Esophagus muscularis mucosa (tissue), 4 donors: ENCODE measurements around the gene MMP7. TPM values are rescaled to one million over a fixed set of nuclear protein-coding genes. Genes with fewer than 3 reads are reported as not detected.

Source experiments
- DNase-seq: peaks from one replicate; pipeline ENCODE4 v3.0.0-alpha.2; 2017; ENCODE audit errors: extremely low spot score
- H3K27ac ChIP-seq, 4 donors: fragments of 200-600 bp; sonication (generic); replicated peaks in 1 of 4; 1 replicate in 3 of 4; 2 replicates in 1 of 4; pipeline ENCODE4 v1.5.1; 2016 to 2019; ENCODE audit warnings: mild to moderate bottlenecking in 1 of 4
- H3K27me3 ChIP-seq, 4 donors: fragments of 200-600 bp; sonication (generic); one replicate each; pipeline versions ENCODE4 v1.5.1 to v1.6.0; 2016 to 2019
- H3K36me3 ChIP-seq, 4 donors: fragments of 200-600 bp; sonication (generic); one replicate each; pipeline ENCODE4 v1.5.1; 2016 to 2019
- H3K4me1 ChIP-seq, 4 donors: fragments of 200-600 bp; sonication (generic); one replicate each; pipeline ENCODE4 v1.5.1; 2016 to 2019
- H3K4me3 ChIP-seq, 4 donors: fragments of 200-600 bp; sonication (generic); 1 replicate in 2 of 4; 2 replicates in 2 of 4; pipeline ENCODE4 v1.5.1; 2016 to 2019; ENCODE audit warnings: mild to moderate bottlenecking in 4 of 4, moderate library complexity in 1 of 4
- H3K9me3 ChIP-seq, 4 donors: fragments of 200-600 bp; sonication (generic); 1 replicate in 3 of 4; 2 replicates in 1 of 4; pipeline ENCODE4 v1.5.1; 2016 to 2019
- EP300 ChIP-seq: sonication (generic); formaldehyde crosslinking; IDR thresholded peaks from one replicate; pipeline ENCODE4 v1.6.1; 2017; ENCODE audit warnings: antibody characterized with exemption
- POLR2A ChIP-seq: fragments of 450-650 bp; IDR thresholded peaks from one replicate; pipeline ENCODE4 v1.6.1; 2017; ENCODE audit warnings: antibody characterized with exemption, moderate library complexity, mild to moderate bottlenecking, low read depth
- POLR2AphosphoS5 ChIP-seq, 2 donors: sonication (generic); formaldehyde crosslinking; IDR thresholded peaks; one replicate each; pipeline ENCODE4 v1.6.1; 2017; ENCODE audit warnings: antibody characterized with exemption in 2 of 2
- WGBS: methylation state at CpG from one replicate; pipeline ENCODE4 v1.1.5; 2018; 5-methylcytosine and 5-hydroxymethylcytosine counted together
- intact Hi-C: fragments of 100-400 bp; cut with DNase I; formaldehyde crosslinking; loops from one replicate; pipeline ENCODE4 v1.15.1; 2023
- total RNA-seq, 4 donors: library from RNA; depleted of rRNA; stranded (reverse); fragments of >200 nt; gene quantifications; one replicate each; pipeline versions ENCODE4 v1.1.0 to v1.2.1, GENCODE V29; 2016
- TF ChIP-seq, protein P1 (sequence below), 3 experiments: fragments of 200-600 bp in 2 of 3; fragments of 450-650 bp in 1 of 3; sonication (generic) in 2 of 3; IDR thresholded peaks; one replicate each; pipeline ENCODE4 v1.5.1; 2017 to 2019; ENCODE audit warnings: antibody characterized with exemption in 3 of 3, mild to moderate bottlenecking in 2 of 3, moderate library complexity in 1 of 3

Gene MMP7
- total RNA-seq, 4 donors from 2014 or later = not detected

DNA sequence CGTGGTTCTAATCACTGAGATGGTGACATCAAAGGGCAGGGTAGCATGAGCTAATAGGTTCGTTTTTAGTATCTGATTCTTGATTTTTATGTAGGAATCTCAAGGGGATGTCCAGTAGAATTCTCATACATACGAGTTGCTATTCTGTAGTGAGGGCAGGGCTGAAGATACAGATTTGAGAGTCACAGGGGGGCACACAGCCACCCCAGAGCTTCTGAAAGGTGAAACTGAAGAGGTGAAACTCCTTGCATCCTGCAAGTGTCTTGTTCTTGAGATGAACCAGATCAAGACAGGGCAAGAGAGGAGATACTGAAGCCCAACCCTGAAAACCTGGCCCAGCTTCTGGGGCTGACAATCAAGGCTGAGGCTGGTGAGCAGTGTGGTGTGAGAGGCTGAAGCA lies 42.3 kb downstream of the MMP7 start:
- H3K27ac ChIP-seq = no peak overlapping the region
- no peak for DNase-seq
- 83% methylated on average over 3 of the region's 3 CpGs for WGBS
- intact Hi-C loops = no loop called here
- H3K36me3 ChIP-seq = no peaks in the 10 kb centered on the region
- no peaks in the 10 kb centered on the region for H3K4me1 ChIP-seq
- H3K9me3 ChIP-seq = no peaks in the 10 kb centered on the region
- TF ChIP-seq EP300 (no peak), POLR2A (no peak), POLR2AphosphoS5 (IDR thresholded peaks at IDR 0.05) (no peak)
- TF ChIP-seq, protein P1, sequence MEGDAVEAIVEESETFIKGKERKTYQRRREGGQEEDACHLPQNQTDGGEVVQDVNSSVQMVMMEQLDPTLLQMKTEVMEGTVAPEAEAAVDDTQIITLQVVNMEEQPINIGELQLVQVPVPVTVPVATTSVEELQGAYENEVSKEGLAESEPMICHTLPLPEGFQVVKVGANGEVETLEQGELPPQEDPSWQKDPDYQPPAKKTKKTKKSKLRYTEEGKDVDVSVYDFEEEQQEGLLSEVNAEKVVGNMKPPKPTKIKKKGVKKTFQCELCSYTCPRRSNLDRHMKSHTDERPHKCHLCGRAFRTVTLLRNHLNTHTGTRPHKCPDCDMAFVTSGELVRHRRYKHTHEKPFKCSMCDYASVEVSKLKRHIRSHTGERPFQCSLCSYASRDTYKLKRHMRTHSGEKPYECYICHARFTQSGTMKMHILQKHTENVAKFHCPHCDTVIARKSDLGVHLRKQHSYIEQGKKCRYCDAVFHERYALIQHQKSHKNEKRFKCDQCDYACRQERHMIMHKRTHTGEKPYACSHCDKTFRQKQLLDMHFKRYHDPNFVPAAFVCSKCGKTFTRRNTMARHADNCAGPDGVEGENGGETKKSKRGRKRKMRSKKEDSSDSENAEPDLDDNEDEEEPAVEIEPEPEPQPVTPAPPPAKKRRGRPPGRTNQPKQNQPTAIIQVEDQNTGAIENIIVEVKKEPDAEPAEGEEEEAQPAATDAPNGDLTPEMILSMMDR (IDR thresholded peaks at IDR 0.05) = no peak
- no peak overlapping the region for H3K4me3 ChIP-seq
- H3K27me3 ChIP-seq = no peaks in the 10 kb centered on the region

DNA sequence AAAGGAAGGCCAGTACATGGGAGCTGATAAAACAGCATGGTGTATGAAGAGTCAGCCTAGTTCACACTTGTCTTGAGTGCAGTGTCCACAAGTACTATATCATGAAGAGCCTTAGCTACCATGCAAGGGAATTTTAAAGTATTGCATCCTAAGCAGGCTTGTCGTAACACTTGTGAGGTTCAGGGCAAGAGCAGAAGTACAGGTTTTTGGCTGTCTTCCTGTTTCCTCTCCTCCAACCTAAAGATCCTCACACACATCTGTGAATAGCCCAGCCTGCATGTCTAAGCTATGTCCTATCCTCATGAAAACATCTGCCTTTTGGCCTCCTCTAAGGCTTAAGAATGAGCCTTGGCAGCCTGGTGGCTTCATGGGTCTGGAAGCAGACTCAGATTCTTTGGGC lies 43.3 kb downstream of the MMP7 start:
- TF ChIP-seq POLR2A (no peak), POLR2AphosphoS5 (IDR thresholded peaks at IDR 0.05) (no peak), EP300 (no peak)
- TF ChIP-seq, protein P1 (IDR thresholded peaks at IDR 0.05) = no peak
- Histone ChIP-seq H3K4me3 (no peak overlapping the region), H3K9me3 (no peaks in the 10 kb centered on the region), H3K36me3 (no peaks in the 10 kb centered on the region), H3K4me1 (peaks cover 0 to 6% (median 0%) of the 10 kb centered on the region in 4 donors), H3K27me3 (no peaks in the 10 kb centered on the region), H3K27ac (no peak overlapping the region)
- intact Hi-C loops = no loop called here
- 85% methylated on average over 1 of the region's 1 CpG for WGBS
- DNase-seq = no peak

DNA sequence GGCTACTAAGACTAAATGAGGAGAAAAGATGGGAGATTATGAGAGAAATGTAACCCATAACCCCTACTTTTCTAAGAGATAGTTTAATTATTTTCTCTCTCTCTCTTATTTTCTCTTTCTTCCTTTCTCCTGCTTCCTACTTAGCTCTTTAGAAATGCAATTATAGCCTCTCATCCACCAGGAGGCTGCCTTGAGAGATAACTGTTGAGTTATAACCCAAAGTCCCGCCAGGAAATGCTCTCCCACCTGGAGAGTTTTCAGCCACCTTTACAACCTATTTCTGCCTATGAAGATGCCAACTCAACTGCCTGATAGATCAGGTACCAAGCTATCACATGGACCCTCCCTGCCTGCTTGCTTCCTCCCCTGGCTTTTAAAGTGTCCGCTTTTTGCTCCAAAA lies 44.0 kb downstream of the MMP7 start:
- no peaks in the 10 kb centered on the region for H3K9me3 ChIP-seq
- H3K27me3 ChIP-seq = no peaks in the 10 kb centered on the region
- 90% methylated on average over 2 of the region's 2 CpGs for WGBS
- H3K4me1 ChIP-seq = peaks cover 0 to 8% (median 0%) of the 10 kb centered on the region in 4 donors
- intact Hi-C loops = no loop called here
- H3K36me3 ChIP-seq = no peaks in the 10 kb centered on the region
- no peak overlapping the region for H3K4me3 ChIP-seq
- TF ChIP-seq POLR2A (no peak), EP300 (no peak), POLR2AphosphoS5 (IDR thresholded peaks at IDR 0.05) (no peak)
- TF ChIP-seq, protein P1 (IDR thresholded peaks at IDR 0.05) = no peak
- no peak overlapping the region for H3K27ac ChIP-seq
- no peak for DNase-seq

DNA sequence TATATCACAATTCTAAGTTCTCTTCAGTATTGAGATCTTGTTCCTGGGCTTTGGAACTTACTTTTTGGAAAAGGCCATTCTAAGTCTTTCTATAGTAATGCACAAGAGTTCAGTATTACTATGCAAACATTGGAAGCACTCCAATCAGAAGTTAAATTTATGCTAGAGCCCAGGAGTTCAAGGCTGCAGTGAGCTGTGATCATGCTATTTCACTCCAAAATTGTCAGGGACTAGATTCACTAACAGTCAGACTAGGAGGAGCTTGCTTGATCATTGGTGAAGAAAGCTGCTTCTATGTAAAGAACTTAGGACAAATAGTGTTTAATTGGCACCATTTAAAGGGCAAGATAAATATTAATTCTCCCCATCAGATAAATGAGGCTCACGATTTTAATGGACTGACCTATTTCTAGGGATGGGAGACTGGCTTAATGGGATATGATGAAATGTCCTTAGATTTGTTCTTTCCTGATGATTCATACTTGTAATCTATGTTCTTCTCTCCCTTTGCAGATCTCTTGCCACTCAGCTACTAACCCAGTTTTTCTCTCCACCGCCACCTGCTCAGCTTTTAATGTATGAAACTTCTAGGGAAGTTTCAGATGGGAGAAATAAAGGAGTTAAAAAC lies 45.3 kb downstream of the MMP7 start:
- intact Hi-C loops = no loop called here
- H3K36me3 ChIP-seq = no peaks in the 10 kb centered on the region
- 96% methylated on average over 2 of the region's 2 CpGs for WGBS
- no peaks in the 10 kb centered on the region for H3K9me3 ChIP-seq
- no peak overlapping the region for H3K27ac ChIP-seq
- H3K4me1 ChIP-seq = peaks cover 0 to 8% (median 0%) of the 10 kb centered on the region in 4 donors
- no peak overlapping the region for H3K4me3 ChIP-seq
- no peaks in the 10 kb centered on the region for H3K27me3 ChIP-seq
- no peak for DNase-seq
- TF ChIP-seq POLR2A = no peak
- no peak for TF ChIP-seq EP300
- no peak for TF ChIP-seq POLR2AphosphoS5 (IDR thresholded peaks at IDR 0.05)
- TF ChIP-seq, protein P1 (IDR thresholded peaks at IDR 0.05) = no peak

DNA sequence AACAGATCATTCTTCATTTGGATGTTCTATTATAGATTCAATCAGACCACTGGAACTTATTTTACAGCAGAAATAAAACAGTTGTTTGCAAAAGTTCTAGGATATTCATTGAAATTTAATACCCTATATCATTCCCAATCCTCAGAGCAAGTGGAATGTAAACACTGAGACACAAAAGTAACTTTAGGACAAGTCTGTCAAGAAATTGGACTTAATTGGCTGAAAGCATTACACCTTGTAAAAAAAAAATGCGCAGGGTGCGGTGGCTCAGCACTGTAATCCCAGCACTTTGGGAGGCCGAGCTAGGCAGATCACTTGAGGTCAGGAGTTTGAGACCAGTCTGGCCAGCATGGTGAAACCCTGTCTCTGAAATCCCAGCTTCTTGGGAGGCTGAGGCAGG lies 48.1 kb downstream of the MMP7 start:
- TF ChIP-seq POLR2AphosphoS5 (IDR thresholded peaks at IDR 0.05) = no peak
- WGBS = 80% methylated on average over 2 of the region's 3 CpGs
- Histone ChIP-seq H3K4me3 (no peak overlapping the region), H3K36me3 (no peaks in the 10 kb centered on the region), H3K9me3 (no peaks in the 10 kb centered on the region), H3K27ac (no peak overlapping the region), H3K4me1 (peaks cover 0 to 8% (median 0%) of the 10 kb centered on the region in 4 donors), H3K27me3 (no peaks in the 10 kb centered on the region)
- intact Hi-C loops = no loop called here
- DNase-seq = no peak
